K562 (cell line): ENCODE data around the gene SIRT4. TPM values are rescaled to one million over a fixed set of nuclear protein-coding genes. Genes with fewer than 3 reads are reported as not detected.

Experiments
- CEBPG ChIP-seq, 3 experiments: fragments of 200-800 bp in 1 of 3; sonication (Bioruptor generic) in 1 of 3; sonication (generic) in 1 of 3; formaldehyde crosslinking in 1 of 3; IDR thresholded peaks in 2 of 3; conservative IDR thresholded peaks in 1 of 3; 2 replicates each; pipeline versions ENCODE4 v1.6.1 to v1.8.0; 2016 to 2022; ENCODE audit warnings: missing compliant biosample characterization in 2 of 3, missing genetic modification characterization in 2 of 3, mild to moderate bottlenecking in 1 of 3, missing genetic modification reagents in 1 of 3
- NCOR1 ChIP-seq: fragments of 450-650 bp; IDR thresholded peaks from 2 replicates; pipeline ENCODE4 v1.6.1; 2016; ENCODE audit warnings: mild to moderate bottlenecking, moderate library complexity
- NR4A1 ChIP-seq, 2 experiments: fragments of 250-450 bp in 1 of 2; fragments of 450-650 bp in 1 of 2; sonication (Bioruptor Pico) in 1 of 2; IDR thresholded peaks; 2 replicates each; pipeline versions ENCODE4 v1.4.0 to v1.6.1; 2016 to 2020; ENCODE audit warnings: mild to moderate bottlenecking in 2 of 2, missing compliant biosample characterization in 1 of 2, missing genetic modification characterization in 1 of 2, moderate library complexity in 1 of 2
- PRDM10 ChIP-seq: fragments of 450-650 bp; IDR thresholded peaks from 2 replicates; pipeline ENCODE4 v1.6.1; 2018; ENCODE audit not compliant: partially characterized antibody
- polyA plus RNA-seq, 8 experiments: library from polyadenylated mRNA; depleted of rRNA in 4 of 8; stranded (reverse) in 5 of 8; unstranded in 3 of 8; fragments of >200 nt; fragmentation: Nextera tagmentation in 2 of 8; fragmentation: Illumina TruSeq in 1 of 8; extraction: Ambion mirVana in 2 of 8; extraction: Trizol in 1 of 8; gene quantifications; 2 replicates each; pipeline versions ENCODE4 v1.2.1 to v1.2.3, GENCODE V29; 2011 to 2014; ENCODE audit warnings: inconsistent platforms in 1 of 8, missing spikeins in 1 of 8
- total RNA-seq, 7 experiments: library from RNA; depleted of rRNA in 6 of 7; stranded (reverse); fragments of >200 nt in 6 of 7; fragmentation: Illumina TruSeq in 2 of 7; extraction: Trizol in 2 of 7; gene quantifications; 2 replicates each; pipeline versions ENCODE4 v1.2.1 to v1.2.3, GENCODE V29; 2011 to 2021; ENCODE audit warnings: low replicate concordance in 1 of 7
- TF ChIP-seq, protein P1 (sequence below): fragments of 450-650 bp; IDR thresholded peaks from 2 replicates; pipeline ENCODE4 v1.6.1; 2016; ENCODE audit warnings: mild to moderate bottlenecking, moderate library complexity
- TF ChIP-seq, protein P2 (sequence below): fragments of 250-450 bp; sonication (Bioruptor Pico); IDR thresholded peaks from 2 replicates; pipeline ENCODE4 v1.8.0; 2021; ENCODE audit warnings: moderate library complexity, mild to moderate bottlenecking, inconsistent platforms

SIRT4 gene
- total and polyA plus RNA-seq, 9 of the 15 experiments (the other 6 are each of a cell fraction or from before 2014, with no cell fraction given): 0.86 to 5.2 (median 2.4) TPM

DNA sequence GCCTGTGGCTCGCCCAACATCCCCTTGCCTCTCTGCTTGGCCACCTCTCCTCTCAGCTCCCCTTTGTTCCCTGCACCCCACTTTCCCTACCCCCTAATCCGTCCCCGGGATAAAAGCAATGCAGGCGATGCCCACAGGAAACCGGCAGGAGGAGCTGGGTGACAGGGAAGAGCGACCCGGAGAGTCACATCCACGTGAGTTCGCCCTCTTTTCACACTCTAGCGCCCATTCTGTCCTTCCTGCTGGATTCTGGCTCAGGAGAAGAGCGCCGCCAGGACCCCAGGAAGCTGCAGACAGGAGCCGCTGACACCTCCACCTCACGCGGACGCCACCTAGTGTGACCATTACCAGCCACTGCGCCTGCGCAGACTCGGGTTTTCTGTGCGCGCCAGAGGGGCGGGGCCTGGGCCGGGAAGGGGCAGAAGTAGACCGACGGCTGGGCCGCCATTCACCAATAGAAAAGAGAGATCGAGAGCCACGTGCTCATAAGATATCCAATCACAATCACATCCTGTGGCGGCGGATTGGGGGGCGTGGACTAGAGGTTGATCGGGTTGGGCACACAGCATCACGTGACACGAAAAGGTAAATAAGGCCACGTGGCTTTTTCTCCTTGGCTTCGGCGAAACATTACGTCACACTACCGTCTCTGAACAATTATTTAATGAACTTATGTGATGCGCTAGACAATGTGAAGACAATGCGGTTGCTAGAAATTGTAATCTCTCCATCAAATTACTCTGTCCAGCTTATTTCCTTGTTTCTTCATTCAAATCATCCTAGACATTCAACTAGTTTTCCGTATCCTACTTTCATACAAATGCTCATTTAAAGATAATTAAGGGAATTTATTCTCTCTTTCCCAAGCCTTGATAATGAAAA is 15.3 kb downstream of the SIRT4 start (continued):
- TF ChIP-seq, protein P1, sequence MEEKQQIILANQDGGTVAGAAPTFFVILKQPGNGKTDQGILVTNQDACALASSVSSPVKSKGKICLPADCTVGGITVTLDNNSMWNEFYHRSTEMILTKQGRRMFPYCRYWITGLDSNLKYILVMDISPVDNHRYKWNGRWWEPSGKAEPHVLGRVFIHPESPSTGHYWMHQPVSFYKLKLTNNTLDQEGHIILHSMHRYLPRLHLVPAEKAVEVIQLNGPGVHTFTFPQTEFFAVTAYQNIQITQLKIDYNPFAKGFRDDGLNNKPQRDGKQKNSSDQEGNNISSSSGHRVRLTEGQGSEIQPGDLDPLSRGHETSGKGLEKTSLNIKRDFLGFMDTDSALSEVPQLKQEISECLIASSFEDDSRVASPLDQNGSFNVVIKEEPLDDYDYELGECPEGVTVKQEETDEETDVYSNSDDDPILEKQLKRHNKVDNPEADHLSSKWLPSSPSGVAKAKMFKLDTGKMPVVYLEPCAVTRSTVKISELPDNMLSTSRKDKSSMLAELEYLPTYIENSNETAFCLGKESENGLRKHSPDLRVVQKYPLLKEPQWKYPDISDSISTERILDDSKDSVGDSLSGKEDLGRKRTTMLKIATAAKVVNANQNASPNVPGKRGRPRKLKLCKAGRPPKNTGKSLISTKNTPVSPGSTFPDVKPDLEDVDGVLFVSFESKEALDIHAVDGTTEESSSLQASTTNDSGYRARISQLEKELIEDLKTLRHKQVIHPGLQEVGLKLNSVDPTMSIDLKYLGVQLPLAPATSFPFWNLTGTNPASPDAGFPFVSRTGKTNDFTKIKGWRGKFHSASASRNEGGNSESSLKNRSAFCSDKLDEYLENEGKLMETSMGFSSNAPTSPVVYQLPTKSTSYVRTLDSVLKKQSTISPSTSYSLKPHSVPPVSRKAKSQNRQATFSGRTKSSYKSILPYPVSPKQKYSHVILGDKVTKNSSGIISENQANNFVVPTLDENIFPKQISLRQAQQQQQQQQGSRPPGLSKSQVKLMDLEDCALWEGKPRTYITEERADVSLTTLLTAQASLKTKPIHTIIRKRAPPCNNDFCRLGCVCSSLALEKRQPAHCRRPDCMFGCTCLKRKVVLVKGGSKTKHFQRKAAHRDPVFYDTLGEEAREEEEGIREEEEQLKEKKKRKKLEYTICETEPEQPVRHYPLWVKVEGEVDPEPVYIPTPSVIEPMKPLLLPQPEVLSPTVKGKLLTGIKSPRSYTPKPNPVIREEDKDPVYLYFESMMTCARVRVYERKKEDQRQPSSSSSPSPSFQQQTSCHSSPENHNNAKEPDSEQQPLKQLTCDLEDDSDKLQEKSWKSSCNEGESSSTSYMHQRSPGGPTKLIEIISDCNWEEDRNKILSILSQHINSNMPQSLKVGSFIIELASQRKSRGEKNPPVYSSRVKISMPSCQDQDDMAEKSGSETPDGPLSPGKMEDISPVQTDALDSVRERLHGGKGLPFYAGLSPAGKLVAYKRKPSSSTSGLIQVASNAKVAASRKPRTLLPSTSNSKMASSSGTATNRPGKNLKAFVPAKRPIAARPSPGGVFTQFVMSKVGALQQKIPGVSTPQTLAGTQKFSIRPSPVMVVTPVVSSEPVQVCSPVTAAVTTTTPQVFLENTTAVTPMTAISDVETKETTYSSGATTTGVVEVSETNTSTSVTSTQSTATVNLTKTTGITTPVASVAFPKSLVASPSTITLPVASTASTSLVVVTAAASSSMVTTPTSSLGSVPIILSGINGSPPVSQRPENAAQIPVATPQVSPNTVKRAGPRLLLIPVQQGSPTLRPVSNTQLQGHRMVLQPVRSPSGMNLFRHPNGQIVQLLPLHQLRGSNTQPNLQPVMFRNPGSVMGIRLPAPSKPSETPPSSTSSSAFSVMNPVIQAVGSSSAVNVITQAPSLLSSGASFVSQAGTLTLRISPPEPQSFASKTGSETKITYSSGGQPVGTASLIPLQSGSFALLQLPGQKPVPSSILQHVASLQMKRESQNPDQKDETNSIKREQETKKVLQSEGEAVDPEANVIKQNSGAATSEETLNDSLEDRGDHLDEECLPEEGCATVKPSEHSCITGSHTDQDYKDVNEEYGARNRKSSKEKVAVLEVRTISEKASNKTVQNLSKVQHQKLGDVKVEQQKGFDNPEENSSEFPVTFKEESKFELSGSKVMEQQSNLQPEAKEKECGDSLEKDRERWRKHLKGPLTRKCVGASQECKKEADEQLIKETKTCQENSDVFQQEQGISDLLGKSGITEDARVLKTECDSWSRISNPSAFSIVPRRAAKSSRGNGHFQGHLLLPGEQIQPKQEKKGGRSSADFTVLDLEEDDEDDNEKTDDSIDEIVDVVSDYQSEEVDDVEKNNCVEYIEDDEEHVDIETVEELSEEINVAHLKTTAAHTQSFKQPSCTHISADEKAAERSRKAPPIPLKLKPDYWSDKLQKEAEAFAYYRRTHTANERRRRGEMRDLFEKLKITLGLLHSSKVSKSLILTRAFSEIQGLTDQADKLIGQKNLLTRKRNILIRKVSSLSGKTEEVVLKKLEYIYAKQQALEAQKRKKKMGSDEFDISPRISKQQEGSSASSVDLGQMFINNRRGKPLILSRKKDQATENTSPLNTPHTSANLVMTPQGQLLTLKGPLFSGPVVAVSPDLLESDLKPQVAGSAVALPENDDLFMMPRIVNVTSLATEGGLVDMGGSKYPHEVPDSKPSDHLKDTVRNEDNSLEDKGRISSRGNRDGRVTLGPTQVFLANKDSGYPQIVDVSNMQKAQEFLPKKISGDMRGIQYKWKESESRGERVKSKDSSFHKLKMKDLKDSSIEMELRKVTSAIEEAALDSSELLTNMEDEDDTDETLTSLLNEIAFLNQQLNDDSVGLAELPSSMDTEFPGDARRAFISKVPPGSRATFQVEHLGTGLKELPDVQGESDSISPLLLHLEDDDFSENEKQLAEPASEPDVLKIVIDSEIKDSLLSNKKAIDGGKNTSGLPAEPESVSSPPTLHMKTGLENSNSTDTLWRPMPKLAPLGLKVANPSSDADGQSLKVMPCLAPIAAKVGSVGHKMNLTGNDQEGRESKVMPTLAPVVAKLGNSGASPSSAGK: peak; percentile 97
- TF ChIP-seq NR4A1 (CRISPR knock-in tag; IDR thresholded peaks at IDR 0.05) (no peak), NR4A1 (tag; IDR thresholded peaks at IDR 0.05) (peak; percentile 29; the same call in 1 of the 2 replicates), PRDM10 (peak; percentile 59), CEBPG (CRISPR knock-in tag; IDR thresholded peaks at IDR 0.05) (peak; percentile 47; the same call in 1 of the 2 replicates), CEBPG (tag; conservative IDR thresholded peaks at IDR 0.05 in 1 of 2, IDR thresholded peaks at IDR 0.05 in 1 of 2) (peak; percentile 87 to 92), NCOR1 (no peak)
- TF ChIP-seq, protein P2, sequence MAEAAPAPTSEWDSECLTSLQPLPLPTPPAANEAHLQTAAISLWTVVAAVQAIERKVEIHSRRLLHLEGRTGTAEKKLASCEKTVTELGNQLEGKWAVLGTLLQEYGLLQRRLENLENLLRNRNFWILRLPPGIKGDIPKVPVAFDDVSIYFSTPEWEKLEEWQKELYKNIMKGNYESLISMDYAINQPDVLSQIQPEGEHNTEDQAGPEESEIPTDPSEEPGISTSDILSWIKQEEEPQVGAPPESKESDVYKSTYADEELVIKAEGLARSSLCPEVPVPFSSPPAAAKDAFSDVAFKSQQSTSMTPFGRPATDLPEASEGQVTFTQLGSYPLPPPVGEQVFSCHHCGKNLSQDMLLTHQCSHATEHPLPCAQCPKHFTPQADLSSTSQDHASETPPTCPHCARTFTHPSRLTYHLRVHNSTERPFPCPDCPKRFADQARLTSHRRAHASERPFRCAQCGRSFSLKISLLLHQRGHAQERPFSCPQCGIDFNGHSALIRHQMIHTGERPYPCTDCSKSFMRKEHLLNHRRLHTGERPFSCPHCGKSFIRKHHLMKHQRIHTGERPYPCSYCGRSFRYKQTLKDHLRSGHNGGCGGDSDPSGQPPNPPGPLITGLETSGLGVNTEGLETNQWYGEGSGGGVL: no peak
